ENCODE measurements around the gene BRD1. TPM values are rescaled to one million over a fixed set of nuclear protein-coding genes. Genes with fewer than 3 reads are reported as not detected.

Gene BRD1
- 11.3 TPM for polyA plus RNA-seq (2012; ENCODE audit: low read depth, missing spikeins)

- FAIRE-seq, result peak; percentile 93
- peak; percentile 67 for DNase-seq (ENCODE audit: insufficient read length, low spot score)
- TF ChIP-seq POLR2A (IDR thresholded peaks at IDR 0.05; ENCODE audit: low read depth, low read length) (no peak), POLR2AphosphoS5 (IDR thresholded peaks at IDR 0.05; ENCODE audit: low read depth, low read length) (no peak), TAF1 (IDR thresholded peaks at IDR 0.05; ENCODE audit: low read depth, low read length) (peak; percentile 58)
Measured at GRCh38 chr22:49827853-49828598, at the start of gene BRD1. Gene BRD1, minus strand, starts transcription at chr22:49827873. Its CDS starts 3,556 bp downstream, at chr22:49824317.

DNA sequence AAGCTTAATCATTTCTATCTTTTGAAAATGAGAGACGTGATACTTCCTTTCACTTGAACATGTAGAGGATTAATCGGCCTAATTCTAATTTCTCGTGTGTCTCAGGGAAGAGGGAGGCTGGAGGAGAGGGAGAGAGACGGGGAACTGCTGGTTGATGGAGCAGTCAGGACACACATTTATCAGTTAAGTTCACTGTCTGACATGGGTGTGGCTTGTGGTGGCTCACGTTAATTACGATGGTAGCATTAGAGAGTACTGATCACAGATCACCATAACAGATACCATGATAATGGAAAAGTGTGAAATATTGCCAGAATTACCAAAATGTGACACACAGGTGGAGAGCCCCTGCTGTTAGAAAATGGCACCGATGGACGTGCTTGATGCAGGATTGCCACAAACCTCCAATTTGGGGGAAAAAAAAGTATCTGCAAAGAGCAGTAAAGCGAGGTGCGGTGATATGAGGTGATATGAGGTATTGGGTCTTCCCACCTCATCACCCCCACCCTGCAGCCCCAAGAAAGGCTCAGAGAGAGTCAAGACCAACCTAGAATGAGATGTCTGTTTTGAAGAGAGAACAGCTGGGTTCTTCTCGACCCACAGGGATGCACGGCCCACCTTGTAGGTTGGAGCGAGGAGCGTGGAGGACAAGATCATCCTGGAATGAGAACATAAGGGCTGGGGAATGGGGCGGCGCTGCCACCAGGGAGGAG lies 45.7 kb upstream of the BRD1 start:
- DNase-seq (ENCODE audit: insufficient read length, low spot score) (no peak), FAIRE-seq (no peak)
- no peak for TF ChIP-seq SPI1 (IDR thresholded peaks at IDR 0.05; ENCODE audit: low read depth, low read length)
- TF ChIP-seq POLR2AphosphoS5 (IDR thresholded peaks at IDR 0.05; ENCODE audit: low read depth, low read length), result no peak
- no peak for TF ChIP-seq TAF1 (IDR thresholded peaks at IDR 0.05; ENCODE audit: low read depth, low read length)
- TF ChIP-seq POLR2A (IDR thresholded peaks at IDR 0.05; ENCODE audit: low read depth, low read length), result no peak
- no peak for TF ChIP-seq POU2F2 (IDR thresholded peaks at IDR 0.05; ENCODE audit: low read depth, low read length)
- TF ChIP-seq PAX5 (IDR thresholded peaks at IDR 0.05; ENCODE audit: insufficient read depth, low read length, severe bottlenecking), result no peak

DNA sequence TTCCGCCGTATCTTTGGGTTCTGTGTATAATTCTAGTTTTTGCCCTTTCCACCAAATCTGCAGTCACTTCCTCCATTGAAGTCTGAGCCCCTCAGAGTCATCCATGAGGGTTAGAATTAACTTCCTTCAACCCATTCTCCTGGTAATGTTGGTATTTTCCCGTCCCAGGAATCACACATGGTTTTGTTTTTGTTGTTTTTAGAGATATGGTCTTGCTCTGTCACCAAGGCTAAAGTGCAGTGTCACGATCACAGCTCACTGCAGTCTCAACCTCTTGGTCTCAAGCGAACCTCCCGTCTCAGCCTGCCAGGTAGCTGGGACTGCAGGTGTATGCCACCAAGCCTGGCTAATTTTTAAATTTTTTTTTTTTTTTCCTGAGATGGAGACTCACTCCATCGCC lies 44.7 kb upstream of the BRD1 start:
- FAIRE-seq (no peak), DNase-seq (ENCODE audit: insufficient read length, low spot score) (no peak)
- no peak for TF ChIP-seq POLR2A (IDR thresholded peaks at IDR 0.05; ENCODE audit: low read depth, low read length)
- TF ChIP-seq PAX5 (IDR thresholded peaks at IDR 0.05; ENCODE audit: insufficient read depth, low read length, severe bottlenecking), result no peak
- TF ChIP-seq POU2F2 (IDR thresholded peaks at IDR 0.05; ENCODE audit: low read depth, low read length), result no peak
- no peak for TF ChIP-seq POLR2AphosphoS5 (IDR thresholded peaks at IDR 0.05; ENCODE audit: low read depth, low read length)
- TF ChIP-seq SPI1 (IDR thresholded peaks at IDR 0.05; ENCODE audit: low read depth, low read length), result no peak
- no peak for TF ChIP-seq TAF1 (IDR thresholded peaks at IDR 0.05; ENCODE audit: low read depth, low read length)

DNA sequence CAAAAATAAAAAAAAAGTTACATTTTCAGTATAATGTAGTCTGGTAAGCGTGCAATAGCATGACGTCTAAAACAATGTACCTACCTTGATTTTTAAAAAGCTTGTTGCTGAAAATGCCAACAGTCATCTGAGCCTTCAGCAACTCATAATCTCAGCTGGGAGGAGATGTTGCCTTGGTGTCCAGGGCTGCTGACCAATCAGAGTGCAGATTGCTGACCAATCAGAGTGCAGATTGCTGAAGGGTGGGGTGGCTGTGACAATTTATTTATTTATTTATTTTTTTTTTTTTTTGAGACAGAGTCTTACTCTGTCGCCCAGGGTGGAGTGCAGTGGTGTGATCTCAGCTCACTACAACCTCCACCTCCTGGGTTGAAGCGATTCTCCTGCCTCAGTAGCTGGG lies 43.8 kb upstream of the BRD1 start:
- TF ChIP-seq POLR2A (IDR thresholded peaks at IDR 0.05; ENCODE audit: low read depth, low read length) (no peak), TAF1 (IDR thresholded peaks at IDR 0.05; ENCODE audit: low read depth, low read length) (no peak), PAX5 (IDR thresholded peaks at IDR 0.05; ENCODE audit: insufficient read depth, low read length, severe bottlenecking) (no peak), POLR2AphosphoS5 (IDR thresholded peaks at IDR 0.05; ENCODE audit: low read depth, low read length) (no peak), SPI1 (IDR thresholded peaks at IDR 0.05; ENCODE audit: low read depth, low read length) (no peak), POU2F2 (IDR thresholded peaks at IDR 0.05; ENCODE audit: low read depth, low read length) (no peak)
- FAIRE-seq (no peak), DNase-seq (ENCODE audit: insufficient read length, low spot score) (no peak)

- TF ChIP-seq POU2F2 (IDR thresholded peaks at IDR 0.05; ENCODE audit: low read depth, low read length), result no peak
- TF ChIP-seq POLR2AphosphoS5 (IDR thresholded peaks at IDR 0.05; ENCODE audit: low read depth, low read length), result no peak
- TF ChIP-seq POLR2A (IDR thresholded peaks at IDR 0.05; ENCODE audit: low read depth, low read length), result no peak
- TF ChIP-seq TAF1 (IDR thresholded peaks at IDR 0.05; ENCODE audit: low read depth, low read length), result no peak
- TF ChIP-seq SPI1 (IDR thresholded peaks at IDR 0.05; ENCODE audit: low read depth, low read length), result no peak
- TF ChIP-seq PAX5 (IDR thresholded peaks at IDR 0.05; ENCODE audit: insufficient read depth, low read length, severe bottlenecking), result no peak
- no peak for DNase-seq (ENCODE audit: insufficient read length, low spot score)
- peak; percentile 33 for FAIRE-seq
Measured at GRCh38 chr22:49869845-49870712, 42.4 kb upstream of the BRD1 start.

GRCh38 chr22:49869086-49869830 lies 41.6 kb upstream of the BRD1 start:
- TF ChIP-seq TAF1 (IDR thresholded peaks at IDR 0.05; ENCODE audit: low read depth, low read length), result no peak
- no peak for TF ChIP-seq POLR2AphosphoS5 (IDR thresholded peaks at IDR 0.05; ENCODE audit: low read depth, low read length)
- TF ChIP-seq SPI1 (IDR thresholded peaks at IDR 0.05; ENCODE audit: low read depth, low read length), result no peak

GRCh38 chr22:49867303-49868265 lies 39.9 kb upstream of the BRD1 start:
- no peak for FAIRE-seq
- TF ChIP-seq POU2F2 (IDR thresholded peaks at IDR 0.05; ENCODE audit: low read depth, low read length) (no peak), TAF1 (IDR thresholded peaks at IDR 0.05; ENCODE audit: low read depth, low read length) (no peak), POLR2AphosphoS5 (IDR thresholded peaks at IDR 0.05; ENCODE audit: low read depth, low read length) (no peak)
- DNase-seq (ENCODE audit: insufficient read length, low spot score), result no peak

More at GRCh38 chr22:49869086-49869830, 41.6 kb upstream of the BRD1 start:
- no peak for FAIRE-seq
- no peak for DNase-seq (ENCODE audit: insufficient read length, low spot score)

DNA sequence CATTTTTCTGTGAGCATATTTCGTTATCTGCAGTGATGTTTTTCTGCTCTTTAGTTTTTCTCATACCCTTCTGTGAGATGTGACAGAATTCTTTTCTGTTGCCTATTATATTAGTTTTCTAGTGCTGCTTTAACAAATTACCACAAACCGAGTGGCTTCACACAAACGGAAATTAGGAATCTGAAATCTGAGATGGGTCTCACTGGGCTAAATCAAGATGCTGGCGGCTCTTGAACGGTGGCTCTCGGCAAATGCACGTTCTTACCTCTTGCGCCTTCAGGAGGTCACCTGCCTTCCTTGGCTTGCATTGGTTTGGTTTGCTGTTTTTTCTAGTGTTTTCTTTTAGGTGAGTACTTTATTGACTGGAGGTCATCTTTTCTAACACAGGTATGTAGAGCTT lies 39.0 kb upstream of the BRD1 start:
- no peak for DNase-seq (ENCODE audit: insufficient read length, low spot score)
- TF ChIP-seq POLR2A (IDR thresholded peaks at IDR 0.05; ENCODE audit: low read depth, low read length) (no peak), POU2F2 (IDR thresholded peaks at IDR 0.05; ENCODE audit: low read depth, low read length) (no peak), TAF1 (IDR thresholded peaks at IDR 0.05; ENCODE audit: low read depth, low read length) (no peak), SPI1 (IDR thresholded peaks at IDR 0.05; ENCODE audit: low read depth, low read length) (no peak), PAX5 (IDR thresholded peaks at IDR 0.05; ENCODE audit: insufficient read depth, low read length, severe bottlenecking) (no peak), POLR2AphosphoS5 (IDR thresholded peaks at IDR 0.05; ENCODE audit: low read depth, low read length) (no peak)
- no peak for FAIRE-seq
